GM20431 (cell line): Measurements from ENCODE around the gene ZNF467.

ENCODE experiments used
- in situ Hi-C: fragments of 300-500 bp; cut with MseI, MboI; formaldehyde crosslinking; loops from one replicate; pipeline ENCODE4 v1.15.0; 2020; ENCODE audit warnings: low sequenced_read_pairs; ENCODE audit not compliant: unreplicated experiment

The ZNF467 gene

DNA sequence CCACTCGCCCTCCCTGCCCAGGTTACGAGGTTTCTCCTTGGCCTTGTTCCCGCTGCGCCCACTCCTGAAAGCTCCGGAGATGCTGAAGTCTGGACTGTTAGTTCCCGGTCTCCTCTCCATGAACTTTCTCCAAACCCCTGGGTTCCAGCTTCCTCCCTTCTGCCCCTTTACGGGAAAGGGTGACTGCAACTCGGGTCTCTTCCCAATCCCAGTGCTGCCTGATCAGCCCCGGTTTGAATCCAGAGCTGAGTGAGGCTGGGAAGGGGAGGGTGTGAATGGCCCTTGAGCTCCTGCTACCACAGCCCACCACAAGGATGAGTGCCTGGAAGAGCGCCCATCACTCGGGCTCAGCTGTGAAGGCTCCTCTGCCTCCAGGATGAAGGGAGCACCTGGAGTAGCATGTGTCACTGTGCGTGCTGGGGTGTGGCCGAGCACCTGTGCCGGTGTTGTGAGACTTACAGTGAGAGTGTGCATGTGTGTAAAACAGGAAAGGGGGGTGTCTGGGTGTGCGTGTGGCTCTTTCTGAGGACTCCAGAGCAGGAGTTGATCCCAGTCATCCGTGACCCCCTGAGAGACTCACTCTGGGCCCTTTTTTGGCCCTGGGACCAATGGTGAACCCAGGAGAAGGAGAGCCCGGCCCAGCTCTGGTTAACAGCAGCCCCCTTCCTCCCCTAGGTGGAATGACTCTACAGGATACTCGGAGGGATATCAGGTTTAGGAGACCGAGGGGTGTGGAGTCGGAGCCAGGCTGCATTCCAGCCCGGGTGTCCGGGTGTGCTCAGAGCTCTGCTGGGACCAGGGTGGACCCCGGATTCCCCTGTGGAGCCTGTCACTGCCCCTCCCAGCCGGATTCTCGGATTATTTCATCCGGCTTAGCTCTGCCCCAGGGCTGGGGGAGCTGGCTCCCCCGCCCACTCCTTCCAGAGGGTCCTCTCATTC is 1.1 kb upstream of the ZNF467 start:
- in situ Hi-C loops: no loop called here

DNA sequence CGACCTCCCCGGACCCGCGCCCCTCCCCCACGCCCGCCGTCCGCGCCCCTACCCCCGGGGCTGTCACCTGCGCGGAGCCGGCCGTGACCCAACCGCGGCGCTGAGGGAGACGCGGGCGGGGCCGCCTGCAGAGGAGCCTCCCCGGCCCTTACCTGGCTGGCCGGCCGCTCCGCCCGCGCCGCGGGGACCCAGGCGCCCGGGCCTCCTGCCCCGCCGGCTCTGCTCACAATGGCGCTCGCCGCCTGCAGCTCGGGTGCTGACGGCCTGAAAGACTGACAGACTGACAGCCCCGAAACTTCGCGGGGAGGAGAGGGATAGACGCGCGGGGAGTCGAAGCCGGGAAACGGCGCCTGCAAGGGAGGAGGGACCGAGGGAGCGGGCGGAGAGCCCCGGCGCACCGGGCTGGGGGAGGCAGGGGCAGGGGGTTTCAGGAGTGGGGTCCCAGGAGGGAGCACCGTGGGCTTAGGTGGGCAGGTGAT is 393 bp downstream of the ZNF467 start:
- in situ Hi-C loops: no loop called here

DNA sequence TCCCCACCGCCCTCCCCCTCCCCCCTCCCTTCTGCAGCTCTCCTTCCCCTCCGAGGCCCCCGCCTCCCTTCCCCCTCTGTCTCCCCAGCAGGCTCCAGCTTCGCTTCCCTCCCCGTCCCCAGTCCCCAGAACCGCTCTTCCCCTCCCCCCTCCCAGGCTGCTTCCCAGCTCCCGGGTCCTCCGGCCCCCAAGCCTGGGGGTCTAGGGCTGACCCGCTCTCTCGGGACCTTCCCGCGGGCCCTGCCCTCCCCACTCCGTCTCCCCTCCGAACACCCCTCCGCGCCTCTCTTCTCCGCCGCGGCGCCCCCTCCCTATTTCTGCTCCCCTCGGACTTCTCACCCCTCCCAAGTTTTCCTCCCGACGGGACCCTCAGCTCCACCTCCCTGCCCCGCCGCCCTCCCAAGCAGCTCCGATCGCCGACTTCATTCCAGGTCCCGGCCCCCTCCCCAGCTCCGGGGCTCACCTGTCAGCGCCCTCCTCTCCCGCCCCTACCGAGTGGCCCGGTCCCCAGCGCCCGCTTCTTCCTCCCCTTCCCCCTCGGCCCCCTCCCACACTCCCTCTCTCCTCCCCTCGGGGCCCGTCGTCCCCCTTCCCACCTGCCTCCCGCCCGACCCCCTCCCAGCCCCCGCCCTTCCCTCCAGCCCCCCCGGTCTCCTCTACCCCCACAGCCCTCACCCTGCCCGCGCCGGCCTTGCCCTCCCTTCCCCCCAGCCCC is 990 bp downstream of the ZNF467 start:
- in situ Hi-C loops: no loop called here

DNA sequence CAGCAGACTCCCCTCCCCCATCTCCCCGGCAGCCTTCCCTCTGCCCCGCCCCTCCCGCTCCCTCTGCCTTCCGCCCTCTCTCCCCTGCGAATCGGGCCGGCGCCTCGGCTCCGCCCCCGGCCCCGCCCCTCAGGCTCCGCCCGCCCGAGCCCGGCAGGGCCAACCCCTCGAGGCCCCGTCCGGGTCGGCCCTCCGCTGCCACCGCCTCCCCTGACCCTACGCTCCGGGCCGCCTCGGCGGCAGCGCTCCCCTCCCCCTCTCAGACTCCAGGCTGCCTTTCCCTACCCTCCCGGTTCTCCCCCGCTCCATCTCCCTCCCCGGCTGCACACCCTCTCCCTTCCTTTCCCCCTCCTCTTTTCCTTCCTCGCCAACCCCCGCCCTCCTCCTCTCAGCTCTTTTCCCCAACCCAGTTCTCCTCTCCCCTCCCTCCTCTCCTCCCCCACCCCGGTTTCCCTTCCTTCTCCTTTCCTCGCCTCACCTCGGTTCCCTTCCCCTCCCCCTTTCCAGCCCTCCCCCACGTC is 1.6 kb downstream of the ZNF467 start:
- in situ Hi-C loops: no loop called here

DNA sequence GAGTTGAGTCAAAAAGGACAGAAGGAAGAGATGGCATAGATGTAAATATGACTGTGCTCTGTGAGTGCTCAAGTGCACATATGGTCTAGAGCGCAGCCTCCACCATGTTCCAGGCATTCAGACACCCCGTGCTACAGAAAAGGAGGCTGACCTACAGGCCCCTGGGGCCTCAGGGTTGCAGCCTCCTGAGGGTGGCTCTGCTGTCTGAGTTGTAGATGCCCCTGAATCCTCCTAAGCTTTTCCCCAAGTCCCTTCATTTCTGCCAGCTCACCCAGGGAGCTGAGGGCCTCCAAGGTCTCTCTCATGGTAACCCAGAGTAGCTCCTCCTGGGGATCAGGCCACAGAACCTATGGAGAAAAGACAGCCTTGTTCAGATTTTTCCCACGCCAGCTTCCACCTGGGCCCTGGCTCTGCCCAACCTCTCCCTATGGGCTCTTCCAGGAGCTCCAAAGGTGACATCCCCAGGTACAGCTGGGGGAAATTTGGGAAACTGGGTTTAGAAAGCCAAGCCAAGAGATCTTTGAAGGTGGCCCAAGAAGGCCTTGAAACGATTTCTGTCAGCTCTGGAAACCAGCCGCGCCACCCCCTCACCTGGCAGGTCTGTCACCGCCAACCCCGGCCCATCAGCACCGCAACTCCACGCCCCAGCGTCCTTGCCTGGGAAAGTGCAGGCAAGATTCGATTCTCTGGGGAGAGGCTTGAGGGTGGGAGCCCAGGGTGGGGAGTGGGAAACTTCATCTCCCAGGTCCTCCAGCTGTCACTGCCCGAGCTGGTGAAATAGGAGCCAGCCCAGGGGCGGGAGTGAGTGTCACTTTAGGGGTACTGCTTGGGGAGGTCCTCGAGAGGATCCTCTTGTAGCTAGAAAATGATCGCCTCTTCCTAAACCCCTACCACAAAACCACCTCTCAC is 2.4 kb downstream of the ZNF467 start:
- in situ Hi-C loops: no loop called here

DNA sequence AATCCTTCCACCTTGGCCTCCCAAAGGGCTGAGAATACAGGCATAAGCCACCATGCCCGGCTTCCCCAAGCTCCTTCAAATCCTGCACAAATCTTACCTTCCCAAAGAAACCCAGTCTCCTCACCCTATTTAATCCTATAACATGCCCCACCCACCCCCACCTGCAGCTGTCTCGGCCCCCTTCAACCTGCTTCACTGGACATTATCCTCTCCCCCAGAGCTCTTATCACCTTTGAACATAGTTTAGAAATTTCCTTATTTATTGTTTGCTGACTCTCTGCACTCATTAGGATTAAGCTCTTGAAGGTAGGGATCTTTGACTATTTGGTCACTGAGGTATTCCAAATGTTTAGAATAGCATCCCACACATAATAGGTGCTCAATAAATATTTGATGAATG is 3.5 kb downstream of the ZNF467 start:
- in situ Hi-C loops: no loop called here

DNA sequence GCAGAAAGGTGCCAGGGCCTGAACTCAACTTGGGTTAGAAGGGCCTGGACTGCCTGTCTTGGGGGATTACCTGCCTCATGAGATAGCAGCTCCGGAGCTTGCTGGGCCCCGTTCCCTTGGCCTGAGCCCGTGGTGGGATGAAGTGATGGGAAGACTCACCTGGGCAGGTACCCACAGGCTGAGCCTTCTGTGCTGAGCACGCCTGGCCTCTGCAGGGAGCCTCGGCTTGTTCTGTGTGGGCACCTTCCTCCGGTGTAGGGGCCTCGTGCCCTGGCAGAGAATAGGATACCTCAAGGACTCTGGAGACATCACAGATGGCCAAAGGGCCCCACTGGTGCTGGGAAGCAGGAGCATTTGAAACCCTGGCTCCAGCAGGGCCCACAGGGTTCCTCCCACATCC is 4.5 kb downstream of the ZNF467 start:
- in situ Hi-C loops: no loop called here

DNA sequence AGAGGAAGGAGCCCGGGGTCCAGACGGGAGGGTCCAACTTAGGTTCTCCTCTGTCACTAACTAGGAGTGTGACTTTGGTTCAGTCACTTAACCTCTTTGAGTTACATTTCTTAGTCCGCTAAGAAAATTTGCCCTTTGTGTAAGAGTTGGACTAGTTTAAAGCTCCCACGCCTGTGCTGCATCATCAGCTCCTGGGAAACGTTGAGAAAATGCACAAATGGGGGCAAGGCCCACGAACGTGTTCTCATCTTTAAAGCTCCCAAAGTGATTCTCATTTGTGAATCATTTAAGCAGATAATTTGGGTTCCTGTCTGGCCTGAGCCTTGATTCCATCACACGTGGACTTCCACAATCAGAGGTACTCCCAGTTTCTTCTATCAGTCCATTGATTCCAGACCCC is 6.3 kb downstream of the ZNF467 start:
- in situ Hi-C loops: no loop called here

DNA sequence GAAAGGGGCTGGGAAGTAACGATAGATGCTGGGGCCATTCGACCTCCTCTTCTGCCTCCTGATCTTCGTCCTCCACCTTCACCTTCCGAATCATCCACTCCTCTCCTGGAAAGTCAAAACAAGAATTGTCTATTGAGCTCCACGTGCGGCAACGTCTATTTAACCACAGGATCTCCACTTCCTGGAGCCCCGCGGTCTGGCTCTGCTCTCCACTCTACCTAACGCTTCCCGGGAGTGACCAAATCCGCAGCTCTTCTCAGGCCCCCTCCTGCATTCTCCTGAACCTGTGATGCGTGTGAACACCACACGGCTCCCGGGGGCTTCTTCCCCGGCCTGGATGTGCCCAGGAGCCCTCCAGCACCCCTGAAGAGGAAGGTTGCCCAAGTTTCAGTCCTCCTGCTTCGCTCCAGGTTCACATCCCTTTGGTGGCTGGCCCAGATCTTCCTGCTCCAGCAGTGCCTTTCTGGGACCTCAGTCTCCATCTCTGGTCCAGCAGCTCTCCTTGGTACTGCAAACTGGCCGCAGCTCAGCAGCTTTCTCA is 7.2 kb downstream of the ZNF467 start:
- in situ Hi-C loops: no loop called here

DNA sequence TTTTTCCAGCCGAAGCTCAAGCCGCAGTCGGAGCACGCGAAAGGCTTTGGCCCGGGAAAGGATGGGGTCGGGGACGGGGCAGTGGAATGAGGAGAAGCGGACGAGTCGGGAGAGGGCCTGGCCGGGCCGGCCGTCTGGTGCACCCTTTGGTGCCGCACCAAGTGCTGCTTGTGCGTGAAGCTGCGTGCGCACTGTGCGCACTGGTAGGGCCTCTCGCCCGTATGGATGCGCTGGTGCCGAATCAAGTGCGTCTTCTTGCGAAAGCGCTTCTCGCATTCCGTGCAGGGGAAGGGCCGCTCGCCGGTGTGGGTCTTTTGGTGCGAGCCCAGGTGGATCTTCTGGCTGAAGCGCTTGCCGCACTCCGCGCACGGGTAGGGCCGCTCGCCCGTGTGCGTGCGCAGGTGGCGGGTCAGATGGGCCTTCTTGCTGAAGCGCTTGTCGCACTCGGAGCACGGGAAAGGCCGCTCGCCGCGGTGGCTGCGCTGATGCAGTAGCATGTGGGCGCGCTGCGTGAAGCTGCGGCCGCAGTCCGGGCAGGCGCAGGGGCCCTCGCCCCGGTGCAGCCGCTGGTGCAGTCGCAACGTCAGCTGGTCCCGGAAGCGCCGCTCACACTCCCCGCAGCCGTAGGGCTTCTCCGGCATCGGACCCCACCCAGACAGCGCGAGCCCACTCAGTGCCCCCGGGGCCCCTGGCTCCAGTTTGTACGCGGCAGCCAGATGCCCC is 7.8 kb downstream of the ZNF467 start:
- in situ Hi-C loops: no loop called here

DNA sequence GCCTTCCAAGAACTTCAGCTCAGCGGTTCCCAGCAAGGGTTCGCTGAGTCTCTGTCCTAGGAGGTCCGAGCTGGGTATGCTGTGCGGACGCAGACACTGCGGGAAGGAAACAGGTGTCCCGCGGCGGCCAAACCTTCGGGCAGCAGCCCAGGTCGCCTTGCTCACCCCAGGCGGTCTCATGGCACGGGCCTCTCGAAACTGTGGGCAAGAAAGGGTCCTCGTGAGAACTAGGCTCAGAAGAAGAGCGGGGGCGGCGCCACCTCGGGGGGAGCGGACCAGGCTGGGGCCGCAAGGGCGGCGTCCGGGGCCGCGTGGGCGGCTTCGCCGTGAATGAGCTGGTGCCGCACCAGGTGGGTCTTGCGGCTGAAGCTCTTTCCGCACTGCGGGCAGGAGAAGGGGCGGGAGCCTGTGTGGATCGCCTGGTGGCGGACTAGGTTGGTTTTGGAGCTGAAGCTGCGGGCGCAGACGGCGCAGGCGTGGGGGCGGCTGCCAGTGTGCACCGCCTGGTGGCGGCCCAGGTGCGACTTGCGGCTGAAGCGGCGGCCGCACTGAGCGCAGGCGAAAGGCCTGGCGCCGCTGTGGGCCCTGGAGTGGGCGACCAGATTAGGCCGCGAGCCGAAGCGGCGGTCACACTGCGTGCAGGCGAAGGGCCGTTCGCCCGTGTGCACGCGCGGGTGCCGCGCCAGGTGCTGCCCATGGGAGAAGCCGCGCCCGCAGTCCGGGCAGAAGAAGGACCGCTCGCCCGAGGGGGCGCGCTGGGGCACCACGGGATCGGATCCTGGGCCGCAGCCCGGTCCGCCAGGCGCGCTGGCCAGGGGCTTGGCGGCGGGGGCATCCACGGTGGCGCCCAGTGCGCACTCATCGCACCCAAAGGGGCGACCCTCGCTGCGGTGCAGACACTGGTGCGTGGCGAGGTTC is 8.6 kb downstream of the ZNF467 start:
- in situ Hi-C loops: no loop called here

DNA sequence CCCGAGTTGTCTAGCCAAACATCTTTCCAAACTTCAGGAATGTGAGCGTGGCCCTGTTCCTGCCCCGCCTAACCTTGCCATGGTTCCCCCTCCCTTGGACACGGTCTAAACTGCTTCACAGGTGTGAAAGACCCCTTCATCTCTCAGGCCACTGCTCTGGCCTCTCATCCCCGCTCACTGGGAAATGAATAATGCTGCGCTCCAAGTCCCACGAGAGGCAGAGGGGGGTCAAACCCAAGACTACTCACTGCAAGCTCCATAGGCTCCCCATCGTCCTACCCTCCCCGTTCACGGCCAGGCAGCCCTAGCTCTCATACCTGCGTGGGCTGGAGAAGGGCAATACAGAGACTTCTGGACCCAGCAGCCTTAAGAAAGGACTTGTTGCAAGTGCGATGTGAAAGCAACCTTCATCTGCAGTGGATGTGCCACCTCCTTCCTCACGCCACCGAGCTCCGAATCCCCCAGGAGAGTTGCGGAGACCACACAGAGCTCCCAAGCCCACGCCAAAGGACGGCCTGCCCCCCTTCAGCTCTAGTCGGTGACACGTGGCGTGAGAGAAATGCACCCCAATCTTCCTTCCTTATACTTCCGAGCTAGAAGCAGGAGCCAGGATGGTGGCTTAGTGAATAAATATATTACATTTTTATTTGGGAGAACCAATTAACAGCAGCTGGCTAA is 9.7 kb downstream of the ZNF467 start:
- in situ Hi-C loops: no loop called here

DNA sequence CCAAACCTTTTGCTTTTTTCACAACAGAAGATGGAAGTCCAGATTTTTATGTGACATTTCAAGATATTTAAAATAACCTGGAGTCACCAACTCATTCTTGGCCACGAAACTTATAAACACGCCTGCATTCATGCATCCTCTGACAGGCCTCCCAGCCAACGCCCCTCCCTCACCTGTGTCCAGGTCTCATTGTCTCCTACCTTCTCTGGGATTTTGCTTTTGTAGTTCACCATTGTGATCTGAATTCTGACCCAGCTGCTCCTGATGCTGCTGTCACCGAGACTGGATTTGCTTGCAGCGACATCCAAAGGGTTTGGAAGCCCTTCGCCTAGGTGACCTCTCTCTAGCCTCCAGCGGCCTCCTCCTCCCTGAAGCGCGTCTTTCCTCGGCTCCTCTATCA is 10.8 kb downstream of the ZNF467 start:
- in situ Hi-C loops: no loop called here

DNA sequence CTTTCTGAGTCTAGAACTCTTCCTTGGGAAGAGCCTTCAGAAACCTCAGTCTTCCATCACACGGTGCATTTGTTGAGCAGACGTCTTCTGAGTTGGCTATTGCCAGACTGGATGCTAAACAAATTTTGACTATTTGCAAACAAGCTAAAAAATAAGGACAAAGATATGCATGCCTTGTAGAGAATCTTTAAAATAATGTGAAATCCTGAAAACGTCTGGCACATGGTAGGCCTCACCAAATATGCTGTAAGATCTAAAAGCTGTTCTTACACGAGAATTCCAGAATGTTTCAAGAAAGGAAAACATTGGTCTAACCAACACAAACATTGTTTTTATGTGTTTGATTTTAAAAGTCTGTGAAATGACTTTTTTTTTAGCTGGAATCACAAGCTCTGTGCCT is 11.3 kb downstream of the ZNF467 start:
- in situ Hi-C loops: no loop called here

DNA sequence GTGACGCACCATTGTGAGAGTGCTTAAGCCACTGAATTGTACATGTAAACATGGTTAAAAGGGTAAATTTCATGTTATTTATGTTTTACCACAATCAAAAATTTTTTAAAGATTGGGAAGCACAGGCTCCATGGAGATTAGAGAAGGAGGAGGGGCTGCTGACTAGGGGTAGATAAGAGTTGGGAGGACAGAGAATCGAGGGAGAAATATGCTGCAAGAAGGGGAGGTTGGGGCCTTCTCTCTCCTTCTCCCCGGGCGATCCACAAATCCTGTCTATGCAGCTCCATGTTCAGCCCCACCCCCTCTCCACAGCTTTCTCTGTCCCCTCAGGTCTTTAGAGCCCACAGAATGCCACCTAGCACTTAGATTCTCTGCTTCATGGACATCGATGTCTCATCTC is 12.1 kb downstream of the ZNF467 start:
- in situ Hi-C loops: no loop called here

DNA sequence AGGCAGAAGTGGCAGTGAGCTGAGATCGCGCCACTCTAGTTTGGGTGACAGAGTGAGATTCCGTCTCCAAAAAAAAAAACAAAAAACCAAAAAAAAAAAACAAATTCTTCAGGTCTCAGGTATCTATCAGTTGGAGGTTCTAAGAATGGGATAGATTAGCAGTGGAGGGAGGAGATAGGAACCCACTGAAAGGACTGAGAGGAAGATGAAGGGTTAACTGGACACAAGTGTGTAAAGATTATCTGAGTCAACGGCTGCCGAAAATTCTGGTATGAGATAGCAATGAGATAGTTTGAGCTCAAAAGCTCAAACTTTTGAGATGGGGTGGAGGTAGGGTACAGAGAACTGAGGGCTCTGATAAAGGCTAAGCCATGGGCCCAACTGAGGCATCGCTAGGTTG is 12.8 kb downstream of the ZNF467 start:
- in situ Hi-C loops: no loop called here

DNA sequence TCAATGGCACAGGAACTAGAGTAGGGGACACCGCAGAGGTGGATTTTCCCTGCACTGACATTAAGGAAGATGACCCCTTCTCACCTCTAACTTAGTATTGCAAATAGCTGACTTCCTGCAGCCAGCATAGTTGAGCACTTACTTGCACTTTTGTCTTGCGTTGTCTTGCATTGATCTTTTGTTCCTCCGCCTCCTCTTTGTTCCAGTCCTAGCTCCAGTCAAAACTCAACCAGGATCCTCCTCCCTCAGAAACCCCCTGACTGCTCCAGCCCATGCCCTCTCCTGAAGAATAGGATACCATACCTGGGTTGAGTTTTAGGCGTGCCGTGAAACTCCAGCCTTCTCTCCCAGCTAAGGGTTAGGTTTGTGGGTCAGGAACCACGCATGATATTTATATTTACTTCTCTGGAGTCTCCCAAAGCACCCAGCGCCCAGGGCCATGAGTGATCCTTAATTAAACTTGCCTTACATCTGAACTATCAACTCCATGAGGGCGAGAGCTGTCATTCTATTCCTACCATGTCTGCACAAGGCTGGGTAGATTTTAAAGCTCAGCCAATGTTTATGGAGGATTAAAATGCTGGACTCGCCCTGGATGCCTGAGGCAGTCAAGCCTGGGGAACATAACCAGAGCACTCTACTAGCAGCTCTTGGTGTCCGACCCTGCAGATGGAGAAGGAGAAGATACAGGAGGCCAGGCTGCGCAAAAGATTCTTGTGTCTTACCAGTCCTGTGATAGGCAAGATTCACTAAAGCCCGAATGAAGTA is 14.1 kb downstream of the ZNF467 start:
- in situ Hi-C loops: no loop called here
